Uterus (tissue), 4 donors: ENCODE results near the gene SH3PXD2A. TPM values are rescaled to one million over a fixed set of nuclear protein-coding genes. Genes with fewer than 3 reads are reported as not detected.
"Not testable (repeated sequence)": the region's sequence is repeated elsewhere in the genome, so short reads cannot be mapped to it uniquely, and the experiment has no call there.

ENCODE experiments used
- DNase-seq, 2 donors: peaks; one replicate each; pipeline ENCODE4 v3.0.0-alpha.2; 2019 to 2020
- H3K27ac ChIP-seq, 2 donors: fragments of 200-600 bp; sonication (generic); 1 replicate in 1 of 2; 2 replicates in 1 of 2; pipeline ENCODE4 v1.5.1; 2016 to 2018
- H3K27me3 ChIP-seq, 2 donors: fragments of 200-600 bp; sonication (generic); one replicate each; pipeline ENCODE4 v1.5.1; 2018 to 2019; ENCODE audit warnings: control low read depth in 1 of 2
- H3K36me3 ChIP-seq, 2 donors: fragments of 200-600 bp; sonication (generic); one replicate each; pipeline ENCODE4 v1.5.1; 2019; ENCODE audit warnings: control low read depth in 1 of 2
- H3K4me1 ChIP-seq, 2 donors: fragments of 200-600 bp; sonication (generic); one replicate each; pipeline ENCODE4 v1.5.1; 2018 to 2019; ENCODE audit warnings: control low read depth in 1 of 2
- H3K4me3 ChIP-seq, 2 donors: fragments of 200-600 bp; sonication (generic); 1 replicate in 1 of 2; 2 replicates in 1 of 2; pipeline ENCODE4 v1.5.1; 2018 to 2019; ENCODE audit warnings: mild to moderate bottlenecking in 1 of 2
- H3K9me3 ChIP-seq, 2 donors: fragments of 200-600 bp; sonication (generic); one replicate each; pipeline ENCODE4 v1.5.1; 2019; ENCODE audit warnings: control low read depth in 1 of 2
- CTCF ChIP-seq, 4 experiments: fragments of 200-600 bp in 2 of 4; fragments of 450-650 bp in 2 of 4; sonication (generic) in 2 of 4; IDR thresholded peaks; one replicate each; pipeline ENCODE4 v1.5.1; 2016 to 2019; ENCODE audit warnings: antibody characterized with exemption in 4 of 4, mild to moderate bottlenecking in 2 of 4, moderate library complexity in 1 of 4
- POLR2A ChIP-seq, 2 donors: fragments of 450-650 bp; IDR thresholded peaks; one replicate each; pipeline ENCODE4 v1.6.1; 2016; ENCODE audit warnings: antibody characterized with exemption in 2 of 2, mild to moderate bottlenecking in 1 of 2, moderate library complexity in 1 of 2
- intact Hi-C: fragments of 100-400 bp; cut with DNase I; formaldehyde crosslinking; loops from one replicate; pipeline ENCODE4 v1.15.1; 2023; ENCODE audit warnings: low total_unique reads
- total RNA-seq, 4 donors: library from RNA; depleted of rRNA in 3 of 4; stranded (reverse); fragments of >200 nt in 3 of 4; gene quantifications; one replicate each; pipeline versions ENCODE4 v1.1.0 to v1.2.4, GENCODE V29; 2014 to 2023
- donor health status: DM: yes; HTN: yes; CAD: no.

SH3PXD2A gene
- total RNA-seq, 4 donors from 2014 or later: 12.6 to 117 (median 46.6) TPM

GRCh38 chr10:103761075-103761920 lies 94.1 kb downstream of the SH3PXD2A start:
- Histone ChIP-seq H3K27ac (peak overlapping the region in 1 of 2 donors; percentile 94), H3K27me3 (no peaks in the 10 kb centered on the region), H3K4me3 (no peak overlapping the region), H3K36me3 (no peaks in the 10 kb centered on the region), H3K4me1 (peaks cover 0 to 8% of the 10 kb centered on the region in 2 donors), H3K9me3 (no peaks in the 10 kb centered on the region)
- intact Hi-C loops: no loop called here
- no peak for DNase-seq
- TF ChIP-seq CTCF (IDR thresholded peaks at IDR 0.05): no peak
- no peak for TF ChIP-seq POLR2A (IDR thresholded peaks at IDR 0.05)

- intact Hi-C loops: not testable (repeated sequence)
- peak overlapping the region; percentile 73 to 94 for H3K27ac ChIP-seq
Observed at GRCh38 chr10:103760233-103760632, 95.1 kb downstream of the SH3PXD2A start.

GRCh38 chr10:103759100-103759781 lies 96.1 kb downstream of the SH3PXD2A start:
- H3K36me3 ChIP-seq: no peaks in the 10 kb centered on the region
- intact Hi-C loops: no loop called here
- TF ChIP-seq POLR2A (IDR thresholded peaks at IDR 0.05) (no peak), CTCF (IDR thresholded peaks at IDR 0.05) (no peak)
- no peak overlapping the region for H3K4me3 ChIP-seq
- no peaks in the 10 kb centered on the region for H3K9me3 ChIP-seq
- peaks cover 0 to 8% of the 10 kb centered on the region in 2 donors for H3K4me1 ChIP-seq
- no peaks in the 10 kb centered on the region for H3K27me3 ChIP-seq
- DNase-seq: peak in 1 of 2 donors; percentile 59
- H3K27ac ChIP-seq: peak overlapping the region; percentile 73 to 94

More at GRCh38 chr10:103760233-103760632, 95.1 kb downstream of the SH3PXD2A start:
- not testable (repeated sequence) for H3K27me3 ChIP-seq, H3K36me3 ChIP-seq, H3K4me3 ChIP-seq, H3K9me3 ChIP-seq, H3K4me1 ChIP-seq, DNase-seq

GRCh38 chr10:103758294-103758681 lies 97.1 kb downstream of the SH3PXD2A start:
- Histone ChIP-seq H3K4me1 (peaks cover 0 to 8% of the 10 kb centered on the region in 2 donors), H3K36me3 (no peaks in the 10 kb centered on the region), H3K27me3 (no peaks in the 10 kb centered on the region), H3K4me3 (no peak overlapping the region), H3K9me3 (no peaks in the 10 kb centered on the region), H3K27ac (peak overlapping the region; percentile 73 to 94)
- intact Hi-C loops: no loop called here
- TF ChIP-seq CTCF (IDR thresholded peaks at IDR 0.05): no peak
- TF ChIP-seq POLR2A (IDR thresholded peaks at IDR 0.05): no peak
- no peak for DNase-seq

DNA sequence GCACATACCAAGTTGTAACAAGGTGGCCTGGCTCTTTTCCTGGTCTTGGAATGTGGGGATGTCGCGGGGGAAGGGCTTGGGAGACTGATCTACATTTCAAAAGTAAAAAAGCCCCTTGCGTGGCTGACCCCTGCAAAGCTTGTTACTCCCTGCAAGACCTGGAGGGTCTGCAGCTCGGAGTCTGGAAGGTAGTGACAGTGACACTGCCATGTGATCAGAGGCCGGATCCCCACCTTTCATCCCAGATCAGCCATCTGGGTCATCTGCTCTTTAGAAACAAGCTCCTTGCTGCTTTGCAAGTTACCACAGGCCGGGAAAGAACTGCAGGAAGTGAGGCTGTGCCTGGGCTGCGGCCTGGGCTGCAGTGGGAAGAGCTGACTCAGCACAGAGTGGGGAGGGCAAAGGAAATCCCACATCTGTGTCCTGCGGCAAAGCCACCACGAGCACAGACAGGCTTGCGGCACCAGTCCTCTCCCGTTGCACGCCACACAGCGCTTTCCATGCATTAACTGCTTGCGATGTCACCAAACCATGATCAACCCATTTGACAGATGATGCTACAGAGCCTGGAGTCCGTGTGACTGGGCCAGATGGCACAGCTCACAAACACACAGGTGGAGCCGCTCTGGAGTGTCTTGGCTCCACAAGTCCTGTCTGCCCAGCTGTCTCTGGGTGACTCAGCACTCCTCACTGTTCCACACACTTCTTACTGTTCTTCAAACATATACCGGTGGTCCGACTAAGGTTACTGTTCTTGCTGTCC lies 97.7 kb downstream of the SH3PXD2A start:
- TF ChIP-seq CTCF (IDR thresholded peaks at IDR 0.05): no peak
- no peak for TF ChIP-seq POLR2A (IDR thresholded peaks at IDR 0.05)
- Histone ChIP-seq H3K4me3 (no peak overlapping the region), H3K27me3 (no peaks in the 10 kb centered on the region), H3K9me3 (no peaks in the 10 kb centered on the region), H3K4me1 (peaks cover 0 to 8% of the 10 kb centered on the region in 2 donors), H3K27ac (peak overlapping the region; percentile 73 to 94), H3K36me3 (no peaks in the 10 kb centered on the region)
- DNase-seq: no peak
- intact Hi-C loops: no loop called here
